HG03571 (cell line): ENCODE measurements around the gene SETBP1.

Experiments used
- ATAC-seq: cut with Tn5 transposase; IDR thresholded peaks from one replicate; pipeline ENCODE4 v1.9.1; 2021; ENCODE audit not compliant: unreplicated experiment

SETBP1 gene

GRCh38 chr18:44679056-44679913 is 1.4 kb upstream of the SETBP1 start:
- ATAC-seq: peak; percentile 94

GRCh38 chr18:44679914-44680272 is 795 bp upstream of the SETBP1 start:
- no peak for ATAC-seq

- no peak for ATAC-seq
Observed at GRCh38 chr18:44681076-44681970, 635 bp downstream of the SETBP1 start.

- no peak for ATAC-seq
Observed at GRCh38 chr18:44682201-44682870, 1.6 kb downstream of the SETBP1 start.

DNA sequence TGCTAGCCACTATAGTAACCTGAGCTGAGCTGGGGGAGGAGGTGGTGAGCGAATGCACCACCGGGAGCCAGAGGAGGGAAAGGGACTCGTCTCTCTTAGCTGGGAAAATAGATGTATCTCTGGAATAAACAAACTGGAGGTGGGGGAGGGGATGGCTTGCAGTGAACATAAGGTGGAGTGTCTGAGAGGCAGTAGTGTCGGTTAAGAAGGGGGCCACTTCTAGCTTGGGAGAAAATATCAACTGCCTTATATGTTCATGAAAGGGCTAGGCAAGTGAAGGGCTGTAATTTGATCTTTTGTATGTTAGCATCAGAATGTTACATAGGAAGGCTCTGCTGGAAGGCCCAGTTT is 2.2 kb downstream of the SETBP1 start:
- no peak for ATAC-seq

DNA sequence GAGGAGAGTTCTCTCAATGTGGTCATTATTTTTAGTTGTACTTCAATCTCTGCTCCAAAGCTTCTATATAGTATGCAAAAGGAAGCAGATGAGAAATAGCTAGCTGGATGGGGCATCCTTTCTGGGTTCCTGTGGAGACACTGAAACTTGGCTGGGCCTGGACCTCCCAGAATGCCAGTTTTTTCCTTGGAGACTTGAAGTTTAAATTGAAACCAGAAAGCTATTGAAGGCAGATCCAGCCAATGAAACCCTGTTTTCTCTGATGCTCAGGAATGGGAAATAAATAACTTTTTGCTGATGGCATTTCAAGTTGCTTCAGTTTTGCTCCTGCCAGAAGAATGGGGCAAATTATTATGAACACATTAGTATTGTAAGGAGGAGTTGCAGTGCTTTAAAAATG is 2.9 kb downstream of the SETBP1 start:
- ATAC-seq: no peak

- ATAC-seq: no peak
Observed at GRCh38 chr18:44685296-44685695, 4.6 kb downstream of the SETBP1 start.

DNA sequence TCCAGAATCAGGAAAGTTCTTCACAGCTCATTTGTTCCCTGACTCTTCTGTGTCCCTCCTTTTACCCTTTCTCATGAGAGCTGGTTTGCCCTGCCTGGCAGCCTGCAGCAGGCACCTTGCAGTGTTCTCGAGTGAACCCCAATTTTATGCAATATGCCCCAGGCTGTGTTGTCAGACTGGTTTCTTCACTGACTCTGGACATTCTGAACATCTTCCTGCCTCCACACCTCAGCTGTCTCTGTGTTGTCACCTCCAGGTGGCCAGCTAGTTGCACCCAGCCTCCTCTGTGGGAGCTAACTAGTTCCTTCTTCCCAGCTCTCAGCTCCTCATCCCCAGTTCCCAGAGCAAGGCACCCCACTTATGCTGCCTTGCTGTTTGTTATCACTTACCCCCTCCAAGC is 5.5 kb downstream of the SETBP1 start:
- ATAC-seq: no peak

- ATAC-seq: no peak
Observed at GRCh38 chr18:44687421-44687820, 6.7 kb downstream of the SETBP1 start.

DNA sequence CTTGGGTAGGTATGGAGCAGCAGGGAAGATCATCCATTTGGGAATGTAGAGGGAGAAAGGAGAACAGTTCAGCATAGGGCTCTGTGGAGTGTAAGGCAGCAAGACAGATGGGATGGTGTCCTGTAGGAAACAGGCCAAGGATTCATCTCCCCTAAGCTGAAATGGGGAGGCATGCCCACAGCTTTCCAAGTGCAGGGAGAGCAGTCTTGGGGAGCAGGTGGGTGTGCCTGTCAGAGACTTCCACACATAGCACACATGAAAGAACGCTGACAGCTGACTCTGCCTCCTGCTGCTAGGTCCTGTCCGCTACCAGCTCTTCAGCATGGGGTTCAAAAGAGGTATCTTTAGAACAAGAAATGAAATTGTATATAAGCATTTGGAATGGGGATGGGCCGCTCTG is 9.0 kb downstream of the SETBP1 start:
- no peak for ATAC-seq

GRCh38 chr18:44691148-44691925 is 10.6 kb downstream of the SETBP1 start:
- ATAC-seq: no peak

DNA sequence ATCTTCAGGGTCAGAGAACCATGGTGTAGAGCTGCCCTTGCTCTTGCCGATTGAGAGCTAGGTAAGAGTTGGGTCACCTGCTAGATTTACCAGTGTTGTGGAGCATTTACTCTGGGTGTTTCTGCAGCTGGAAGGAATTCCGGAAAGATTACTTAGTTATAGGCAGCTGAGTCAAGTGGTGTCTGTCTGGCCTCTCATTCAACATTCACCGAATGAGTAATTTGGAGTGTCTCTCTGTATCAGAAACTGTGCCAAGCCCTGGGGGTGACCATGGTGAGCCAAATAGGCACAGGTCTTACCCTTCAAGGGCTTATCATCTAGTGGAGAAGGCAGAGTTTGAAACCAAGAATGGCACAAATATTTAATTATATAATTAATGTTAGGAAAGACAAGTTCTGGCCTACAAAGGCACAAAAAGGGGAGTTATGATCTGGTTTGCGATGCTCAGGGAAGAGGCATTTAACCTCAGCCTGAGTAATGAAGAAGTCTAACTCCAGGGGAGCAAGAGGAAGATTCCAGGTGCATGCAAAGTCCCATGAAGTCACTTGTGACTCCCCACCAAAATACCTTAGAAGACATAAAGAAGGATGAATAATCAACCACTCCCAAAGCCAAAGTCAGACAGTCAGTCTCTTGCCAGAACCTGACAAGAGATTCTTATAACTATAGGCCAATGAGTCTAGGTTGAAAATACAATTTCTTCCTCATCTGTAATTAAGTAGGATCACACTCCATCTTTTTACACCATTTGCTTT is 12.5 kb downstream of the SETBP1 start:
- no peak for ATAC-seq

DNA sequence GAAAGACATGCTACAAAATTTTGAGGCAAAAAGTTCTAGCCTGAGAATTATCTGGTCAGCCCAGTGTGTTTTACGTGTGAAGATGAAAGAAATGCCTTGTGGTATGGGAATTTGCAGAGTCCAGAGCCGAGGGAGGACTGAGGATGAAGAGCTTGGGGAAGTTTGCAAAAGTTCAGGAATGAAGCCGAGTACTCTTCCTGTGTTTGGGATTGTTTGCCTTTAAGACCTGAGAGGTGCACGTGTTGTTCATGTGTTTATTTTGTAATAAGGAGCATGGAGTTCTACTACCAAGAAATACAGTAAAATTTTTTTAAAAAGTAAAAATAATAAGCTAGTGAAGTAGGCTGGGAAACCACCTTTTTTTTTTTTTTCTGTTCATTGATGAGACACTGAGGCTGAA is 14.8 kb downstream of the SETBP1 start:
- no peak for ATAC-seq

GRCh38 chr18:44696892-44697291 is 16.2 kb downstream of the SETBP1 start:
- ATAC-seq: no peak

DNA sequence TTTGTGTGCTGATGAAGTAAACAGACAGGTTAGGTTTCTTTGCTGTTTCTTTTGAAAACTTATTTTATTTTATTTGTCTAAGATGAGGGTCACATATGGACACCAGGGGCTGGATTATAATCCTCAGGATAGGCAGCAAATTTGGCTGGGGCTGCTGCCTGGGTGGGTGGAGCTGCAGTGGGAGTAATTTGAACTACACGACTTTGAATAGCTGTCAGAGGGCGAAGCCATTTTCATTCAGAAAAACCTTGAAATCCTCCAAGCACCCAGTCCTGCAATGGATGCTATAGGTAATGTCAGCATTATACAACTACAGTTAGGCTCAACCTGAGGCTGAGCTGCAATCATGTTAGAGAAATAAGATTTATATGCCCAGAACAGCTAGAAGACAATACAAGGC is 16.6 kb downstream of the SETBP1 start:
- no peak for ATAC-seq

- ATAC-seq: no peak
Observed at GRCh38 chr18:44698518-44698917, 17.8 kb downstream of the SETBP1 start.

DNA sequence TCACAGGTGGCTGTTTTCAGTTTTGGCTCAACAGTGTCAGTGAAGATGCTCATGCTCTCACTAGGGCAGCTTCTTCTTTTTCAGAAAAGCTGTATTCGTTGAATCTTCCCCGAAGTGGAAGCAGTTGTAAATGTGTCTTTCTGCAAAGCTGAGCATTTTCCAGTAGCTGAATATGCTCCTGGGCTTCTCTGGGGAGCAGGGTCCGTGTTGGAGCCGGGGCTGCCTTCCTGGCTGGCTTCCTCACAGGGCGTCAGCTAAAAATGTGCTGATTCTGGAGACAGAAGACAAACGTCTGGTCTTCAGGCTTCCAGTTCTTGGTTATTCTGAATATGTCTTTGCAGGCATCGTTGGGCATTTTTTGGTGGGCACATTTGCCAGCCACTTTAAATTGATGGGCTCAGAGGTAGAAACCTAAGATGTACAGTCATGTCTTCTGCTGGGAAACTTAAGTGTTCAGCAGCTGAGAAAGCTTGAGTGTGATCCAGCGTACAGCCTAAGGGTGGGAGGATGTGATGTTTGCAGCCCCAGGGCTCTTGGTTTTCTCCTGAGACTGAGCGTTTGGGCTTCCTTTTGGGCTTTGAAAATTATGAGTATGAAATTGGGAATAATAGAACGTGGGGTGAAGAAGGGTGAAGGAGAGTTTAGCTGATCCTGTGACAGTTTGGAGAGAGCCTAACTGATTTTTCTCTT is 19.0 kb downstream of the SETBP1 start:
- ATAC-seq: no peak

DNA sequence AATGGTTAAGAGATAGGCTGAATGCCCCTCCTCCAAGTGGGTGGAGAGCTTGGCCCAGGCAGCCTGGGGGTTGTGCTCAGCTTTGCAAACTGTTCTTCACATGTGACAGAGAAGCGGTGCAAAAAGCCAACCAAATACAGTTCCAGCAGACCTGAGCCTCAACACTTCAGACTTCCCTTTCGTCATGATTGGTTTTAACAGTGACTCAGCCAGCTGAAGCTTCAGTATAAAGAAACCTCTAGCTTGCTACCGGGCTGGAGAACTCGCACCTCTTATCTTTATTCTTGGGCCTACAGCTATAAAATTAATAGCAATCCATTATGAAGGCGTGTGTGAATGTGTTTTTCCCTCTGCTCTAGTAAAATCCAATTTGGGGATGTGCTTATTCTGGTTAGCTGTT is 20.0 kb downstream of the SETBP1 start:
- ATAC-seq: no peak

DNA sequence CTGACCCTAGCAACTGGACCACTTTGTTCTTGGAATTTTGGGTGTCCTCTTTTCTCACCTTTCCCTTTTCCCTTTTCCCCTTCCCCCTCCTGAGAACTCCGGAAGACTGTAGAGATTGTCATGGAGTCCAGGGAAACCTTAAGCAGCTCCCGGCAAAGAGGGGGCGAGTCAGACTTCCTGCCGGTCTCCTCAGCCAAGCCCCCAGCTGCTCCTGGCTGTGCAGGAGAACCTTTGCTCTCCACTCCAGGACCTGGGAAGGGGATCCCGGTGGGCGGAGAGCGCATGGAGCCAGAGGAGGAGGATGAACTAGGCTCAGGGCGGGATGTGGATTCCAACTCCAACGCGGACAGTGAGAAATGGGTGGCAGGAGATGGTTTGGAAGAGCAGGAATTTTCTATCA is 20.5 kb downstream of the SETBP1 start:
- no peak for ATAC-seq

DNA sequence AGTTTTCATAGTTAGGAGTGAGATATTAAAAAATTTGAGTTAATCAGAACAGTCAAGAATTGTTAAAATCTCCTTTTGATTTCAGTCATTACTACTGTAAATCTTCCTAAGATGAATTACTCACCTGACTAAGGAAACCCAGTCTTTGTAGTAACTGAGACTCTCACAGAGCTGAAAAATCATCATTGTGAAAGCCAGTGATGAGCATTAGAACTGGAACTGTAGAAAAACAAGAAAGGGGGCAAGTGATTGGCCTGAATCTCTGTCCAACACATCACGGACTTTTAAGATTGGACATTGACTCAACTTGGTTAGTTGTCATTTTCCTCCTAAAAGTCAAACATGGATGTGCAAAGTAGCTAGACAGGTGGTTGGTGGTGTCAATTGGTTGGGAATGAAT is 21.9 kb downstream of the SETBP1 start:
- ATAC-seq: no peak
